NCI-H1105 (cell line): Measurements from ENCODE around the gene JSRP1.
"Not testable (repeated sequence)": the region's sequence is repeated elsewhere in the genome, so short reads cannot be mapped to it uniquely, and the experiment has no call there.

Experiments used
- DNase-seq: peaks from one replicate; lab custom pipeline; 2025; lab: John Stamatoyannopoulos, UW

The JSRP1 gene

GRCh38 chr19:2282062-2282861 lies 26.0 kb upstream of the JSRP1 start, which contains the start of gene PEAK3:
TSS of gene PEAK3 (minus strand) at chr19:2282175. CDS start at chr19:2280931, 1,244 bp downstream.
- no peak for DNase-seq

- DNase-seq = not testable (repeated sequence)
Measured at GRCh38 chr19:2281265-2282061, 25.2 kb upstream of the JSRP1 start.

GRCh38 chr19:2280633-2281264 lies 24.5 kb upstream of the JSRP1 start:
- DNase-seq = no peak

- no peak for DNase-seq
Measured at GRCh38 chr19:2278459-2279158, 22.4 kb upstream of the JSRP1 start.

GRCh38 chr19:2277138-2277537 lies 20.9 kb upstream of the JSRP1 start:
- no peak for DNase-seq

GRCh38 chr19:2276429-2276986 lies 20.3 kb upstream of the JSRP1 start:
- no peak for DNase-seq

GRCh38 chr19:2275588-2276428 lies 19.6 kb upstream of the JSRP1 start:
- DNase-seq = no peak

- DNase-seq = peak; percentile 31
Measured at GRCh38 chr19:2274931-2275535, 18.8 kb upstream of the JSRP1 start.

GRCh38 chr19:2274185-2274711 lies 18.0 kb upstream of the JSRP1 start:
- no peak for DNase-seq

- no peak for DNase-seq
Measured at GRCh38 chr19:2273356-2274184, 17.4 kb upstream of the JSRP1 start.

- DNase-seq = no peak
Measured at GRCh38 chr19:2271234-2272103, 15.3 kb upstream of the JSRP1 start.

- DNase-seq = no peak
Measured at GRCh38 chr19:2270423-2271233, 14.4 kb upstream of the JSRP1 start.

- DNase-seq = no peak
Measured at GRCh38 chr19:2270157-2270422, 13.9 kb upstream of the JSRP1 start.

GRCh38 chr19:2269244-2270156 lies 13.3 kb upstream of the JSRP1 start:
- peak; percentile 95 for DNase-seq

- no peak for DNase-seq
Measured at GRCh38 chr19:2268861-2269243, 12.6 kb upstream of the JSRP1 start.

- DNase-seq = no peak
Measured at GRCh38 chr19:2268480-2268830, 12.2 kb upstream of the JSRP1 start.
